DMS53 treated with DMSO at 0.1 percent for 48 hours (cell line): ENCODE results near the gene BGLAP.
A peak's percentile ranks its signal among the peaks of the same experiment; 100 is the strongest.
"Not testable (repeated sequence)": the region's sequence is repeated elsewhere in the genome, so short reads cannot be mapped to it uniquely, and the experiment has no call there.

Source experiments
- DNase-seq: peaks from one replicate; lab custom pipeline; 2025; ENCODE audit not compliant: unreplicated experiment; lab: John Stamatoyannopoulos, UW

The BGLAP gene

GRCh38 chr1:156241926-156242325, at the start of gene BGLAP:
TSS of gene BGLAP (plus strand) at chr1:156242184. CDS start at chr1:156242232, 48 bp downstream.
- no peak for DNase-seq

- DNase-seq: no peak
Observed at GRCh38 chr1:156193208-156193487, 48.8 kb upstream of the BGLAP start.

GRCh38 chr1:156193488-156194299, 48.3 kb upstream of the BGLAP start, which contains the start of gene SLC25A44:
TSS of gene SLC25A44 (plus strand) at chr1:156194104. CDS start at chr1:156199848, 5,744 bp downstream.
- peak; percentile 96 for DNase-seq

- no peak for DNase-seq
Observed at GRCh38 chr1:156194300-156194652, 47.7 kb upstream of the BGLAP start.

- no peak for DNase-seq
Observed at GRCh38 chr1:156195853-156196252, 46.1 kb upstream of the BGLAP start.

- no peak for DNase-seq
Observed at GRCh38 chr1:156196445-156196844, 45.5 kb upstream of the BGLAP start.

GRCh38 chr1:156198831-156199349, 43.1 kb upstream of the BGLAP start:
- DNase-seq: no peak

GRCh38 chr1:156200044-156200443, 41.9 kb upstream of the BGLAP start:
- DNase-seq: no peak

GRCh38 chr1:156203331-156203730, 38.7 kb upstream of the BGLAP start:
- DNase-seq: no peak

- no peak for DNase-seq
Observed at GRCh38 chr1:156204686-156205085, 37.3 kb upstream of the BGLAP start.

- no peak for DNase-seq
Observed at GRCh38 chr1:156211243-156211642, 30.7 kb upstream of the BGLAP start.

GRCh38 chr1:156212130-156212529, 29.9 kb upstream of the BGLAP start:
- no peak for DNase-seq

GRCh38 chr1:156212833-156213643, 28.9 kb upstream of the BGLAP start, which contains the start of gene PMF1:
TSS of gene PMF1 (plus strand) at chr1:156213007. CDS start at chr1:156213016, 9 bp downstream.
- peak; percentile 93 for DNase-seq

GRCh38 chr1:156213644-156213966, 28.4 kb upstream of the BGLAP start:
- DNase-seq: no peak

GRCh38 chr1:156214024-156214748, 27.8 kb upstream of the BGLAP start:
- DNase-seq: no peak

- DNase-seq: not testable (repeated sequence)
Observed at GRCh38 chr1:156216361-156217086, 25.5 kb upstream of the BGLAP start.

- DNase-seq: no peak
Observed at GRCh38 chr1:156217871-156218270, 24.1 kb upstream of the BGLAP start.

GRCh38 chr1:156220226-156220625, 21.8 kb upstream of the BGLAP start:
- no peak for DNase-seq

- no peak for DNase-seq
Observed at GRCh38 chr1:156221986-156222692, 19.8 kb upstream of the BGLAP start.

- no peak for DNase-seq
Observed at GRCh38 chr1:156225677-156226014, 16.3 kb upstream of the BGLAP start.
